Tongue (tissue), 2 donors: ENCODE data around the gene GH2. TPM values are rescaled to one million over a fixed set of nuclear protein-coding genes. Genes with fewer than 3 reads are reported as not detected.
A peak's percentile ranks its signal among the peaks of the same experiment; 100 is the strongest.
"Not testable (repeated sequence)": the region's sequence is repeated elsewhere in the genome, so short reads cannot be mapped to it uniquely, and the experiment has no call there.

ENCODE experiments used
- DNase-seq: peaks from one replicate; pipeline ENCODE4 v3.0.0-alpha.2; 2015
- total RNA-seq: library from RNA; depleted of rRNA; stranded (reverse); fragments of >200 nt; gene quantifications from one replicate; pipeline ENCODE4 v1.2.3, GENCODE V29; 2014

Gene GH2
- not detected for total RNA-seq

DNA sequence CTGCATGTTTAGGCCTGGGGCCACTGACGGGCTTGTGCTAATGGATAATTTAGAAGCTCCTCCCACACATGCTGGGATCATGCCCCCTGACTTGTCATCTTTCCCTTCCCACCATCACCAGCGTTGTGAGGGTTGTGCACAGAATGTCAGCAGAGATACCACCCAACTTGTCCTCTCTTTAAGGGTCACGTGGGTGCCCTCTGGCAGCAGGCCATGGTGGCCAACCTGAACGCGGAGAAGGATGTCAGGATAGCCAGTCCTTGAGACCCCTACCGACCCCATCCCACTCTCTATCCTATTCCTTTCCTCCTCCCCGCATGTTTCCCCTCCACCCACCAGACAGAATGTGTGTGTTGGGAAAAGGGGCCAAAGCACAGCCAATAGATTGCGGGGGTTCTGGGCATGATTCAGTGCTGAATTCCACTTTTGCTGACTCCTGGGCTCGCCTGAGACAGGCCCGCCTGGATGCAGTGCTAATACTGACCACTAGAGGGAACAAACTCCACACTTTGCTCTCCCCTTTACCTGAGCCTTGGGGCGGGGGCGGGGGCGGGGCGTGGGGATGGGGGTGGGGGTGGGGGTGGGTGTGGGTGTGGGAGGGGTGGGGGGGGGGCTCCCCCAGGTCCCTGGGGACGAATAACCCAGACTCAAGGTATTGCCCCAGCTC is at the start of gene GH2:
Gene GH2 (minus strand): TSS at position 10 of the 667 bp plus-strand sequence. CDS start 143 bp downstream, outside the sequence.
- peak; percentile 48 for DNase-seq

DNA sequence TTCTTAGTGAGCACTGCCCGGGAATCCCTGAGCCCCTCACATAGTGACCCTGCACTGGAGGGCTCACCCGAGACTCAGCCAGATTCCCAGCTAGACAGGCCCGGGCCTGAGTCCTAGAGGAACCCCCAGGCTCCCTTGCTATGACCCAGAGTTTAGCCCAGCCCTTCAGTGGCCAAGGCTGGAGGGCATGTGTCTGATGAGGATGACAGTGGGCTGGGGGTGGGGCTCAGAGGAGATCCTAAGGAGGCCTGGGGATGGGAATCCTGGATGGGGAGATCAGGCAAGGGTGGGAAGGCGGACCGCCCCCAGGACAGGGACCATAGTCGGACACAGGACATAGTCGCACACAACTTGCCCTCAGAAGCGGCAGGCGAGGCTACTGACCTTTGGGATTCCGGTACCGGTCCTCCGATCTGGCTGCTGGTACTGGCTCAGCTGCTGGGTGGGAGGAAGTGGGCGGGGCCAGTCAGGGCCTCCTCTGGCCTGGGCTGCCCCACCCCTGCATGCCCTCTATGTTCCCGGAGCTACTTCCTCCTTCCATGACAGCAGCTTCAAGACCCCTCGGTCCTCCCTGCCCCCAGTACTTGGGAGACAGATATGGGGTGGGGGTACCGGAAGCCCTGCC is 49.3 kb upstream of the GH2 start:
- DNase-seq, result no peak

DNA sequence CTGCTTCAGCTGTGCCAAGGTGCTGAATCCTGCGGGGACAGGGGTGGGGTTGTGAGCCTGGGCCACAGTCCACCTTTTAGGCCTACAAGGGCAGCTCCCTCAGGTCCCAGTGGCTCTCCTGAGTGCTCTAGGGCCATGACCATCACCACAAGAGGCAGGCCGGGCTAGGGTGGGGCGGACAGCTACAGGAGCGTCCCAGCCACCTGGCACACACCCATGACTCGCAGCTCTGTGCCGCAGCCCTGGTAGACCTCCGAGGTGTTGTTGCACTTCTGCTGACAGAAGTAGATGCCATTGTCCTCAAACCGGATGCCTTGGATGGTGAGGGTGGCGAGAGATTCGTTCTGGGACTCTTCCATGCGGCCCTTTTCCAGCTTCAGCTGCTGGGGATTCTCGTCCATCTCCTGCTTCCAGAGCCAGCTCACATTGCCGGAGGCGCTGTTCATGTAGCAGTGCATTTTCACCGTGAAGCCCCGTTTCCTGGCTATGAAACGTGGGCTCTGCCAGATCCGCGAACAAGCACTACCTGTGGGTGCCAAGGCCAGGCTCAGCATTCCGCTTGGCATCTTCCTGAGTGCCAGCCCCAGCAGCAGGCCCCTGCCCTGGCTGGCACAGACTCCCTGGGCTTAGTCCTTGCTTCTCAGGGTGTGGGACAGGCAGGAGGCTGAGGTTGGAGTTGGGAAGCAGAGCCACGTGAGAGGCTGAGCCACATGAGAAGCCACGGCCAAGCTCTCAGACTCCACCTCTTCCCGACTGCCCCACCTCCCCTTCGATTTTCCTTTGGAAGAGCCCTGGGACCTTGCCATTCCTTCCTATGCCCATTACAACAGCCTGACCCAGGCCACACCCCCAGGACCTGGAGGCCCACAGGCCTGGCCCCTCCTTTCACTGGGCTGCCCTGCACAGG is 48.4 kb upstream of the GH2 start:
- DNase-seq, result peak; percentile 50

DNA sequence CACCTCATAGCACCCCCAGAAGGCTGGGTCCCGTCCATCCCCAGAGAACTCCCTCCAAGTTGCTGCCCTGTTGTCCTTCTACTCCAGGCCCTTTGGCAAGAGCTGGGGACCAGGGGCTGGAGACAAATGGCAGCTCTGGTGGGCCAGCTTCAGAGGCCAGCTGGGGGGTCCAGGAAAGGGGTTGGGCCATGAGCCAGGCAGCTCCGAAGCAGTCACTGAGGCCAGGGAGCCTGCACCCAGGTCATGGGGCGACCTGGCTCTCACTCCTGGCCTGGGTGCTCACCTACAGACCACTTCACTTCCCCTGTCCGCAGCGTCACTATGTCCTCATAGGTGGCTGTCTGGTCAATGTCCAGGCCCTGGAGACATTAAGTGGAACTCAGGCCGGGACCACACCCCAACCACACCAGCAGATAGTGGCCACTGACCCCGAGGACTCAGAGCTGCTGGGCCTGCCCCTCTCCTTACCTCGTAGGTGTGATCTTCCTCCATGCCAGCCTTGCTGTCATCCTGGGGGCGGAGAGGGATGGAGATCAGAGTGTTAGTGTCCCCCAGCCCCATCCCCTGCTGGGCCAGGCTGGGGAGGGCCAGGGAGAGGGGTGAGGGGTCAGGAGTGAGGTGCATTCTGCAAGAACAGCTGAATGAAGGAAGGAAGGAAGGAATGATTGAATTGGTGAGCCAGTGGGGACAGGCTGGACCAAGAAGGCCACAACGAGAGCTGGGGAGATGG is 47.4 kb upstream of the GH2 start:
- no peak for DNase-seq

DNA sequence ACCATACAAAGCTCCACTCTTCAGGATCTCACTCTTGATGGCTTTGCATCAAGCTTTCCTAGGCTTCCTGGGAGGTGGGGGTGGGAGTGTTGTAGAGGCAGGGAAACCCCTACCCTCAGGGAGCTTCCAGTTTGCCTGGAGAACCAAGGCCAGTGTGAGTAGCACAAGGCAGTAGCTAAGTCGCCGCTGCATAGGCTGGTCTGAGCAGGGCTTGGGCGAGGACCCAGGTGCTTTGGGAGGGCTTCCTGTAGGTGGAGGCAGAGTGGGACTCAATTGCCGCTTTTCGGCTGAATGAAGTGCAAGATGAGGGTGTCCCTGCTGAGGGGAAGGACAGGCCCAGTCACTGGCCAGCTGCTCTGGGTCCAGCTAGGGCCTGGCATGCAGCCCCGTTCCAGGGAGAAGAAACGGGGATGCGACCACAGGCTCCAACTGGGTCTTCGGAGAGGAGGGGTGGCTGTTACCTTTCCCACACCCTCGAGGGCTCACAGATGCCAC is 46.5 kb upstream of the GH2 start:
- no peak for DNase-seq

DNA sequence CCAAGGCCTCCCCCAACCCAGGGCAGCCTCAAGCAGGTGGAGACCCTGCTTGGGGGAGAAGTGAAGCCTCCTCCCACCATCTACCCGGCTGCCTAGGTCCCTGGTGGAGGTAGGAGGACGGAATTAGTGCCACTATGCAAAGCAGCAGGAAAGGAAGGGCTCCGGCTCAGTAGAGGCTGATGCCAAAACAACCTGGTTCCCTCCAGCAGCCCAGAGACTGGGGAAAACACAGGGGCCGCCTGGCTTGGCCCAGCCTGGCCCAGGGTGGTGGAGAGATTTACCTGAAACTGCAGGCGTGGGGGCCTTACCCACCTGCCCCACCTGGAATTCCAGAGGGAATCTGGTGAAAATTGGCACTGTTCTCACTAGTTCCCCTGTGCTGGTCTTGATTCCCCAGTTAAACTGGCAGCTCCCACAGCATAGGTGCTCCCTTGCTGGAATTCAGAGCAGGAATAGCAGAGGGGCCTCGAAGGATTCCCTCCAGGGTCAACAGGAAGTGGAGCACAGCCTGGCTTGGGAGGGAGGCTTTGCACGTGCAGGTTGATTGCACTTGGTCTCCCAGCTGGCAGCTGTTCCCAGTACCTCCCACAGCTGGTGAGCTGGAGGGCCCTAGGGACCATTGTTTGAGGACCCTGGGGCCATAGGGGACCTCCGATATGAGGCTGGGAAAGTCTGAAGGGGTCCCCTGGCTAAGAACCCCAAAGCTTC is 45.9 kb upstream of the GH2 start:
- DNase-seq, result no peak

DNA sequence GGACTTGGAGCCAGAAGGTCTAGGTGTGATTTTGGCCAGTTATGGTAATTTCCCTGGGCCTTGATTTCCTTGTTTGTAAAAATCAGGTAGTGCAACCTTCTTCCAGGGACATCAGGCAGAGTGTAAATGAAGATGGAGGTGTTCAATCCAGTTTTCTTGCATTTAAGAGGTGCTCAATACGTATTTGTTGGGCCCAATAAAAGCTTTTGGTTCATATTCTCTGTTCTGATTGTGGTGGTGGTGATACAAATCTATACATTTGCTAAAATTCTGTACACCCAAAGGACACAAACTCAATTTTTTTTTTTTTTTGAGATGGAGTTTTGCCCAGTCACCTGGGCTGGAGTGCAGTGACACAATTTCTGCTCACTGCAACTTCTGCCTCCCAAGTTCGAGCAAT is 44.4 kb upstream of the GH2 start:
- DNase-seq, result no peak

DNA sequence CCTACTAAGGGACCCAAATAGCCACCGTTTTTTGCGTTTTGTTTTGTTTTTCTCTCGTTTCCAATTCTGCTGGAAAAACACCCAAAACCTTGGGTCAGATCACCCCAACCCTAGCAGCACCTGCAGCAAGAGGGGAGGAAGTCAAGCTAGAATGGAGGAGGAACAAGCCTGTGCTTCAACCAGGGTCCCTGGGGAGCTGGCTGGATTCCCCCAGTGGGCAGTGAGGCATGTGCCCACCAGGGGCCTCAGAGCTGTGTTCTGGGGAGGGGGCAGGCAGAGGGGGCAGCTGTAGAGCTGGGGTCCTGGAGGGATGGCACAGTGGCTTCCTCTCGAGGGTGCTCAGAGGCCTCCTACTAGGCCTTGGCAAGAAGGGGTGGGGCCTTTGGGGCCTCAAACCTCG is 43.9 kb upstream of the GH2 start:
- DNase-seq, result no peak

DNA sequence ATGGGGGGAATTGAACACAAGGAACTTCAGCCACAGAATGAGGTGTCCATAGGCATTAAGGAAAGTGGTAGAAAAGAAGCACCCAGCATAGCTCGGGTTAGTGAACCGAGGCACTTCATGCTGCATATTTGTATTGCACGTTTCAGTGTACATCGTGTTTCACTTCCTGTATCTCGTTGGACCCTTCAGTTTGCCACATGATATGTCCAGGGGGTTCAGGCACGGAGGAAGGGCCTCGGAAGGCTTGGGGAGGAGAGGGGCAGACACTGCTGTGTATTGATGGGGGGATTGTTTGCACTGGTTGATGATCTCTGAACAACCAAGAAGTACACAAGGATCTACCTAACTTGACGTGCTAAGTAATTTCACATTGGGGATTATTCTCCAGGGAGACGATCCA is 40.7 kb upstream of the GH2 start:
- DNase-seq, result not testable (repeated sequence)

DNA sequence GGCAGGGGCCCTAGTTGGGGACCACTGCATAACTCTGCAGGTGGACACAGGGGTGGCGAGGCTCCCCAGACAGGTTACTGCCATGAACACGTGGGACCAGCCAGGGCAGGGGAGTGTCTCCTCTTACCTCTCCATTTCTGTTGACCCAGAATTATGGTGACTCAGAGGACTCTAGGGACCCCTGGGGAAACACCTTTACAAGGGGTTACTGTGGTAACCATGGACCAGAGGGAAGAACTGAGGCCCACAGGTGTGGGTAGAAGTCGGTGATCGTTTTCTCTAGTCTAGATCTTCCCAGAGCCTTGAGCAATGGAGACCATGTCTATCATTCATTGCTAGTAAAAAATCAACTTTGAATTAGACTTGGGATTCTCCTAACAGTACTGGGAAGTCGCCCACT is 39.0 kb upstream of the GH2 start:
- not testable (repeated sequence) for DNase-seq

DNA sequence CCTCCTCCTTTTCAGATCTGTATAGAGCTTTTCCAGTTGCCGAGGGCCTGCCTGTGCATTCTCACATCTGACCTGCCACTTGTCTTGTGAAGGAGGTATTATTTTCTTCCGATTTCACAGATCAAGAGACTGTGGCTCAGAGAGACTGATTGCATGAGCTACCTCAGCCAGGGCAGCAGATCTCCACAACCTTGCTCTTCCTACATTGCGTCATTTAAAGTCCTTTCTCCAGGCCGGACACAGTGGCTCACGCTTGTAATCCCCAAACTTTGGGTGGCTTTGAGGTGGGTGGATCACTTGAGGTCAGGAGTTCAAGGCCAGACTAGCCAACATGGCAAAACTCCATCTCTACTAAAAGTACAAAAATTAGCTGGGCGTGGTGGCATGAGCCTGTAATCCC is 38.3 kb upstream of the GH2 start:
- DNase-seq, result not testable (repeated sequence)

DNA sequence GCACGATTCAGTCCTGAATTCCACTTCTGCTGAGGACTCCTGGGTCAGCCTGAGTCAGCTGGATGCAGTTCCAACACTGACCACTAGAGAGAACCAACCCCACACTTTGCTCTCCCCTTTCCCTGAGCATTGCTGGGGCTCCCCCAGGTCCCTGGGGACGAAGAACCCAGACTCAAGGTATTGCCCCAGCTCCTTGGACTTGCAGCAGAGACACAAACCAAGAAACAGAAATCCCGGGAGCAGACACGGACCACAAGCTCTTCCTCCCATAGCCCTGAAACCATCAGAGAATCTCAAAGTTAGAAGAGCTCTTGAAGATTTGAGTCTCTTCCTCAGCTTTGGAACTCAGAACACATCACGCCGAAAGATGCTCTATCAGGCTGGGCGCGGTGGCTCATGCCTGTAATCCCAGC is 37.6 kb upstream of the GH2 start:
- DNase-seq, result peak; percentile 74

DNA sequence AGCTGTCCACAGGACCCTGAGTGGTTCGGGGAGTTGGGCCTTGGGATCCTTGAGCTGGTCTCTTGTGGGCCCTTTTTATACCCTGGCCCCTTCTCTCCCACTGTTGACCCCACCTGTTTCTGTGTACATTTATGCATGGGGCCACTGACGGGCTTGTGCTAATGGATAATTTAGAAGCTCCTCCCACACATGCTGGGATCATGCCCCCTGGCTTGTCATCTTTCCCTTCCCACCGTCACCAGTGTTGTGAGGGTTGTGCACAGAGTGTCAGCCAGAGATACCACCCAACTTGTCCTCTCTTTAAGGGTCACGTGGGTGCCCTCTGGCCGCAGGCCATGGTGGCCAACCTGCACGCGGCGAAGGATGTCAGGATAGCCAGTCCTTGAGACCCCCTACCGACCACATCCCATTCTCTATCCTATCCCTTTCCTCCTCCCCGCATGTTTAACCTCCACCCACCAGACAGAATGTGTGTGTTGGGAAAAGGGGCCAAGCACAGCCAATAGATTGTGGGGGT is 37.1 kb upstream of the GH2 start, which contains the start of gene GH1:
Gene GH1 (minus strand): TSS at position 51 of the 517 bp plus-strand sequence. CDS start 63 bp downstream, outside the sequence.
- not testable (repeated sequence) for DNase-seq

DNA sequence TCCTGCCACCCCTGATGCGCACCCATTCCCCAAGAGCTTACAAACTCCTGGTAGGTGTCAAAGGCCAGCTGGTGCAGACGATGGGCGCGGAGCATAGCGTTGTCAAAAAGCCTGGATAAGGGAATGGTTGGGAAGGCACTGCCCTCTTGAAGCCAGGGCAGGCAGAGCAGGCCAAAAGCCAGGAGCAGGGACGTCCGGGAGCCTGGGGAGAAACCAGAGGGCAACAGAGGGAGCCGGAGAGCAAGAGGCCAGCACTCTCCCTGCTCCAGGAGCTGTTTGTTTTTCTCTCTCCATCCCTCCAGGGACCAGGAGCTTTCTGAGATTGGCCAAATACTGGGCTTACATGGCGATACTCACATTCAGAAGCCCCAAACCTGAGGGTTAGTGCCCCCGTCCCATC is 36.6 kb upstream of the GH2 start:
- DNase-seq, result no peak

DNA sequence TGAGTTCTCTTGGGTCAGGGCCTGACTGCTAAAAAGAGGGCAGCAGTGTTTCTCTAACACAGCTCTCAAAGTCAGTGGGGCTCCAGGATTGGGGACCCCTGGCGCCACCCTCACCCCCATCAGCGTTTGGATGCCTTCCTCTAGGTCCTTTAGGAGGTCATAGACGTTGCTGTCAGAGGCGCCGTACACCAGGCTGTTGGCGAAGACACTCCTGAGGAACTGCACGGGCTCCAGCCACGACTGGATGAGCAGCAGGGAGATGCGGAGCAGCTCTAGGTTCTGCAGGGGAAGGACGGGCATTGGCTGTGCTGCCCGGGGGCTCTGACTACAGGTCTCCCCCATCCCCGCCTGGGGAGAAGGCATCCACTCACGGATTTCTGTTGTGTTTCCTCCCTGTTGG is 35.9 kb upstream of the GH2 start:
- no peak for DNase-seq

DNA sequence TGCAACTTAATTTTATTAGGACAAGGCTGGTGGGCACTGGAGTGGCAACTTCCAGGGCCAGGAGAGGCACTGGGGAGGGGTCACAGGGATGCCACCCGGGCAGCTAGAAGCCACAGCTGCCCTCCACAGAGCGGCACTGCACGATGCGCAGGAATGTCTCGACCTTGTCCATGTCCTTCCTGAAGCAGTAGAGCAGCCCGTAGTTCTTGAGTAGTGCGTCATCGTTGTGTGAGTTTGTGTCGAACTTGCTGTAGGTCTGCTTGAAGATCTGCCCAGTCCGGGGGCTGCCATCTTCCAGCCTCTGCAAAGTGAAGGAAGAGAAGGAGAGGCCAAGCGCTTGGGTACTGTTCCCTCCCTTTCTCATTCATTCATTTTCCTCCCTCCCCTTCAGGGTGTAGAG is 35.5 kb upstream of the GH2 start:
- not testable (repeated sequence) for DNase-seq

DNA sequence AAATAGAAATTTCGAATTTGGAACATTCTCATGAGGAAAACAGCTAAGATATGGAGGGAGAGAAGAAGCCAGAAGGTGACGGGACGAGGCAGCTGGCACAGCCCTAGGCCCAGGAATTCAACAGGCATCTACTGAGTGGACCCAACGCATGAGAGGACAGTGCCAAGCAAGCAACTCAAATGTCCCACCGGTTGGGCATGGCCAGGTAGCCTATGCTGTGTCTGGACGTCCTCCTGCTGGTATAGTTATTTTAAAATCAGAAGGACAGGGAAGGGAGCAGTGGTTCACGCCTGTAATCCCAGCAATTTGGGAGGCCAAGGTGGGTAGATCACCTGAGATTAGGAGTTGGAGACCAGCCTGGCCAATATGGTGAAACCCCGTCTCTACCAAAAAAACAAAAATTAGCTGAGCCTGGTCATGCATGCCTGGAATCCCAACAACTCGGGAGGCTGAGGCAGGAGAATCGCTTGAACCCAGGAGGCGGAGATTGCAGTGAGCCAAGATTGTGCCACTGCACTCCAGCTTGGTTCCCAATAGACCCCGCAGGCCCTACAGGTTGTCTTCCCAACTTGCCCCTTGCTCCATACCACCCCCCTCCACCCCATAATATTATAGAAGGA is 34.9 kb upstream of the GH2 start:
- DNase-seq, result no peak

DNA sequence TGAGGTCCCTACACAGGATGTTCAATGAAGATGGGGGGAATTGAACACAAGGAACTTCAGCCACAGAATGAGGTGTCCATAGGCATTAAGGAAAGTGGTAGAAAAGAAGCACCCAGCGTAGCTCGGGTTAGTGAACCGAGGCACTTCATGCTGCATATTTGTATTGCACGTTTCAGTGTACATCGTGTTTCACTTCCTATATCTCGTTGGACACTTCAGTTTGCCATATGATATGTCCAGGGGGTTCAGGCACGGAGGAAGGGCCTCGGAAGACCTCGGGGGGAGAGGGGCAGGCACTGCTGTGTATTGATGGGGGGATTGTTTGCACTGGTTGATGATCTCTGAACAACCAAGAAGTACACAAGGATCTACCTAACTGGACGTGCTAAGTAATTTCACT is 34.0 kb upstream of the GH2 start:
- DNase-seq, result not testable (repeated sequence)

DNA sequence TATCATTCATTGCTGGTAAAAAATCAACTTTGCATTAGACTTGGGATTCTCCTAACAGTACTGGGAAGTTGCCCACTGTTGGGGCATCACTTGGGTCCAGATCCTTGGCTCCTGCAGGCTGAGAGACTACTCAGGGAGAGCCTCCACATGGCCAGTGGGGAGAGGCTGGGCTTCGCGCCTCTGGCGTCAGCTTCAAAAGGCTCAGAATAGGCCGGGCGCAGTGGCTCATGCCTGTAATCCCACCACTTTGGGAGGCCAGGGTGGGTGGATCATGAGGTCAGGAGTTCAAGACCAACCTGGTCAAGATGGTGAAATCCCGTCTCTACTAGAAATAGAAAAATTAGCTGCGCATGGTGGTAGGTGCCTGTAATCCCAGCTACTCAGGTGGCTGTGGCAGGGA is 32.7 kb upstream of the GH2 start:
- DNase-seq, result no peak

DNA sequence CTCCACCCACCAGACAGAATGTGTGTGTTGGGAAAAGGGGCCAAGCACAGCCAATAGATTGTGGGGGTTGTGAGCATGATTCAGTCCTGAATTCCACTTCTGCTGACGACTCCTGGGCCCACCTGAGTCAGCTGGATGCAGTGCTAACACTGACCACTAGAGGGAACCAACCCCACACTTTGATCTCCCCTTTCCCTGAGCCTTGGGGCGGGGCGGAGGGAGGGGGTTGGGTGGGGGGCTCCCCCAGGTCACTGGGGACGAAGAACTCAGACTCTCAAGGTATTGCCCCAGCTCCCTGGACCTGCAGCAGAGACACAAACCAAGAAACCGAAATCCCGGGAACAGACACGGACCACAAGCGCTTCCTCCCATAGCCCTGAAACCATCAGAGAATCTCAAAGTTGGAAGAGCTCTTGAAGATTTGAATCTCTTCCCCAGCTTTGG is 29.9 kb upstream of the GH2 start:
- DNase-seq, result peak; percentile 58
